Right cardiac atrium (tissue), 5 donors: ENCODE data around the gene SMAD6. TPM values are rescaled to one million over a fixed set of nuclear protein-coding genes. Genes with fewer than 3 reads are reported as not detected.

ENCODE experiments used
- ATAC-seq, 2 donors: fragments of 200-7000 bp; cut with Tn5 transposase; one replicate each; pipeline versions ENCODE4 v1.8.0 to v1.9.1; 2020; ENCODE audit warnings: moderate library complexity in 2 of 2, mild to moderate bottlenecking in 1 of 2
- DNase-seq, 3 donors: peaks; one replicate each; pipeline ENCODE4 v3.0.0-alpha.2; 2020
- H3K27ac ChIP-seq: one replicate; pipeline ENCODE4 v1.5.1; 2013; ENCODE audit warnings: mild to moderate bottlenecking, low read length, control low read depth, moderate library complexity
- H3K27me3 ChIP-seq: one replicate; pipeline ENCODE4 v1.6.1; 2013; ENCODE audit not compliant: control insufficient read depth, insufficient read depth
- H3K4me1 ChIP-seq: one replicate; pipeline ENCODE4 v1.6.1; 2013; ENCODE audit warnings: low read length; ENCODE audit not compliant: control insufficient read depth, insufficient read depth
- H3K4me3 ChIP-seq: one replicate; pipeline ENCODE4 v1.5.1; 2013; ENCODE audit warnings: low read length, control low read depth
- H3K9me3 ChIP-seq: one replicate; pipeline ENCODE4 v1.6.1; 2013; ENCODE audit warnings: low read length; ENCODE audit not compliant: control insufficient read depth
- WGBS: extraction: QIAGEN DNeasy Blood & Tissue Kit; methylation state at CpG from one replicate; pipeline ENCODE4 v1.1.7; 2013; 5-methylcytosine and 5-hydroxymethylcytosine counted together
- intact Hi-C, 4 donors: fragments of 100-400 bp; cut with DNase I; formaldehyde crosslinking; loops; one replicate each; pipeline versions ENCODE4 v1.11.0 to v1.14.0; 2022 to 2023
- polyA plus RNA-seq: library from polyadenylated mRNA; stranded (reverse); fragments of 200-250 nt; gene quantifications from one replicate; pipeline ENCODE4 v1.2.3, GENCODE V29; 2013
- total RNA-seq, 4 donors: library from RNA; stranded (reverse); fragmentation: NEBNext Ultra II Directional; extraction: Animal tissue kit (Norgen Biotek cat#: 25700); gene quantifications; one replicate each; pipeline ENCODE4 v1.2.1, GENCODE V29; 2021
- donor health status: healthy with polysubstance abuse.
- donor health status: DM: no; HTN: yes; CAD: no.
- donor health status: DM: no; HTN: no; CAD: no.
- donor health status: DM: no; HTN: yes; CAD: no; lungs with severe emphysema.
- donor health status: DM: yes; HTN: yes; CAD: no.

The SMAD6 gene
- total and polyA plus RNA-seq, 5 donors, result 31.6 to 68.8 (median 63.0) TPM

DNA sequence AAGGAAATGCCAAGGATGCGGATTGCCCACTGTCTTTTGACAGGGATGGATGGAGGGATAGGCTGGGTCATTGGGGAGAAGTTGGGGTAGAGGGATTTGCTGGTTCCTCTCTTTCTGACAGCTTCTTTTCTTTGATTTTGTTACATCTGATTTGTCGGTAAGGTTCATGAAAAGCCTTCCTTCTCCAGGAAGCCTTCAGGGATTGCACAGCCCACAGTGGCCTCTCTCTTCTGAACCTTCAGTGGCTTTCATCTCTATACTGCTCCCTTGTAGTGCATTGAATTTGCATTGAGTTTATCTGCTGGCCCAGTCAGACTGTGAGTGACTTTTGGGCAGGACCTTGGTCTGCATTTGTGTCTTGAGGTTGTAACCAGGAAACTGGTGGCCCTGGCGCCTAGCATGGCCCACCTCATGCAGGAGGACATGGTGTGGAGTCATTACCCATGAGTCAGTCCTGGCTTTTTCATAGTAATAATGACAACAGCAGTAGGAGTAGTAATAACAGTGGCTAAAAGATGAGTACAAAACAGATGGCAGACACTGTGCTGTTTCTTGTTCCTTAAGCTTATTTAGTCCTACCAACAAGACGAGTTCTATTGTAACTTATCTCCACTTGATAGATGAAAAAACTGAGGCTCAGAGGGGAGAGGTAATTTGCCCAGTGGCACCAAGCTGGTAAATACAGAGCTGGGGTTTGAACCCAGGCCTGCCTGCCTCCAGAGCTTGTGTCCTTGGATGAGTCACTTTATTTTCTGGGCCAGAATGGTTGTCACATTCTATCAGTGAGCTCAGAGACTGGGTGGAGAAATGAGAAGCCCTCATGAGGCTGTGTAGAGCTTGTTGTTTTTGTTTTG is 28.4 kb downstream of the SMAD6 start:
- Histone ChIP-seq H3K27me3 (no peaks in the 10 kb centered on the region), H3K27ac (peak overlapping the region; percentile 53), H3K9me3 (no peaks in the 10 kb centered on the region), H3K4me3 (no peak overlapping the region), H3K4me1 (peaks cover 21% of the 10 kb centered on the region)
- intact Hi-C loops, result no loop called here
- peak in 1 of 3 donors; percentile 24 for DNase-seq
- ATAC-seq, result peak in 1 of 2 donors; percentile 39
- WGBS, result 83% methylated on average over 4 of the region's 4 CpGs

DNA sequence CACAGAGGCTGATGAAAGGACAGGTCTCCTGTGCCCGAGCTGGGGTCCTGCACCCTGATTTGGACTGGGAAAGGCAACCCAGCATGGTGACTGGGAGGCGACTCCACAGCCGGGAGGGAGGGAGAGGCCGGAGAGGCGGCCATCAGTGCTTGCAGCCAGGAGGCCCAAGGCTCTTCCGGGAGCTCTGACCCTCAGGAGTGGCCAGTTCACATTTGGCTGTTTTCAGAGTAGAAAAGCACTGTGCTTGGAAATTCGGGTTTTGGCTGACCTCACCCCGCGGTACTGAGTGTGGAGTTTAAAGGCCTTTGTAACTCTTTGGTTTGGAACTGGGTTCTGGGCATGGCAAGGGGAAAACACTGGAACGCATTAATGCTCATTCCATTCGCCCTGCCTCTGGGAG is 31.9 kb downstream of the SMAD6 start:
- Histone ChIP-seq H3K4me1 (peaks cover 30% of the 10 kb centered on the region), H3K4me3 (no peak overlapping the region), H3K9me3 (no peaks in the 10 kb centered on the region), H3K27ac (peak overlapping the region; percentile 87), H3K27me3 (no peaks in the 10 kb centered on the region)
- intact Hi-C loops, result no loop called here
- DNase-seq (peak; percentile 58 to 82 (median 77)), ATAC-seq (peak; percentile 54 to 65)
- WGBS, result 23% methylated on average over 11 of the region's 11 CpGs

DNA sequence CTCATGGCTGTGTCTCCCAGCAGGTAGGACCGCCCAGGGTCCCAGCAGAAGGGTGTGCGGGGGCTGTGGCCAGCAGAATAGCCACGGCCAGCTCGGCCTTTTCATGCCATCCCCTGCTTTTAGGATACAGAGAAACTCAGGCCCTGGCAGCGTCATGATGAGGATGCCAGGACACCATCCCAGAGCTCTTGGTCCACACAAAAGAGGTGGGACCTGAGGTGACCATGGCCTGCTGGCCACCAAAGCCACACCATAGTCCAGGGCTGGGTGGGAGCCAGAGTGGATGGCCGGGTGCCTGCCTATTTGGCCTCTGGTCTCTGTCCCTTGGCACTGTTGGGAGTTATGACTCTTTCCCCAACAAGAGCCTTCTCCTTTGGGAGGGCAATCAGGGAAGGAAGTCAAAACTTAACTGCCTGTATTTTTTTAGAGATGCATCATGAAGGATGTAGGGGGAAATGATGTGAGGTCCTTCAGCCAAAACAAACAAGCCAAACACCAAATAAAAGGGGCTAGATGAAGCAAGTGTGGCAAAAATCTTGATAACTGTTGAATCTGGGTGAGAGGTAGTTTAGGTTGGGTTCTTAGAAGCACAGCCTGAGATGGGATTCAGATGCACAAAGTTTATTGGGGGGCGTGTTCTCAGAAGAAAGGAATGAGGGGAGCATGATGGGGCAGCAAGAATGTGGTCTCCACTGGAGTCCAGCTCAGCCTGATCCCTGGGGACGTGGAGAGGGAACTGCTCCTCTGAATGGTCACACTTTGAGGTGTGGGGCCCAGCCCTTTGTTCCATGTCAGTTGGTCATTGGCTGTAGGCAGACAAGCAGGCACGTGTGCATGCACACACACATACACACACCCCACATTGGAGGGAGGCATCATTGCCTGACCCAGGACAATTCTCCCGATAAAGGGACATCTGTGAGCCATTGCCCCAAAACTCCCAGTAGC is 33.2 kb downstream of the SMAD6 start:
- no peak overlapping the region for H3K4me3 ChIP-seq
- H3K27ac ChIP-seq, result peak overlapping the region; percentile 65
- H3K27me3 ChIP-seq, result no peaks in the 10 kb centered on the region
- intact Hi-C loops, result no loop called here
- DNase-seq (peak; percentile 47 to 81 (median 79)), ATAC-seq (peak; percentile 29 to 34)
- no peaks in the 10 kb centered on the region for H3K9me3 ChIP-seq
- 57% methylated on average over 10 of the region's 10 CpGs for WGBS
- peaks cover 26% of the 10 kb centered on the region for H3K4me1 ChIP-seq

DNA sequence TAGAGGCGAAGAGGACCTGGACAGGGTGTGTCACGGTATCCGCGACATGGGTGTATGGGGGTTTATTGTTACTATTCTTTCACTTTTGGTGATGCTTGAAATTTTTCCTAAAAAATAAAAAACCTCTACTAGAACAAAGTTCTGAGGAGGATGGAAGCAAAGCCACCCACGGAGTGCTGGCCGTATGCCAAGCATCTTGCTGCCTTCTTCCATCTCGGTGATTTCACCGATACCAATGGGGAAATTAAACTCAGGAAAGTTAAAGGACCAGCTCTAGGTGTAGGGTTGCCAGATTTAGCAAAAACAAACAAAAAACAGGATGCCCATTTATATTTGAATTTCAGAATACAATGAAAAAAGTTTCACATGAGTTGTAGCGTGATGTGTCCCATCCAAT is 33.9 kb downstream of the SMAD6 start:
- Histone ChIP-seq H3K27ac (peak overlapping the region; percentile 65), H3K4me3 (no peak overlapping the region), H3K27me3 (no peaks in the 10 kb centered on the region), H3K9me3 (no peaks in the 10 kb centered on the region), H3K4me1 (peaks cover 31% of the 10 kb centered on the region)
- intact Hi-C loops, result no loop called here
- ATAC-seq, result no peak
- peak in 2 of 3 donors; percentile 64 to 86 for DNase-seq
- WGBS, result 45% methylated on average over 9 of the region's 9 CpGs

DNA sequence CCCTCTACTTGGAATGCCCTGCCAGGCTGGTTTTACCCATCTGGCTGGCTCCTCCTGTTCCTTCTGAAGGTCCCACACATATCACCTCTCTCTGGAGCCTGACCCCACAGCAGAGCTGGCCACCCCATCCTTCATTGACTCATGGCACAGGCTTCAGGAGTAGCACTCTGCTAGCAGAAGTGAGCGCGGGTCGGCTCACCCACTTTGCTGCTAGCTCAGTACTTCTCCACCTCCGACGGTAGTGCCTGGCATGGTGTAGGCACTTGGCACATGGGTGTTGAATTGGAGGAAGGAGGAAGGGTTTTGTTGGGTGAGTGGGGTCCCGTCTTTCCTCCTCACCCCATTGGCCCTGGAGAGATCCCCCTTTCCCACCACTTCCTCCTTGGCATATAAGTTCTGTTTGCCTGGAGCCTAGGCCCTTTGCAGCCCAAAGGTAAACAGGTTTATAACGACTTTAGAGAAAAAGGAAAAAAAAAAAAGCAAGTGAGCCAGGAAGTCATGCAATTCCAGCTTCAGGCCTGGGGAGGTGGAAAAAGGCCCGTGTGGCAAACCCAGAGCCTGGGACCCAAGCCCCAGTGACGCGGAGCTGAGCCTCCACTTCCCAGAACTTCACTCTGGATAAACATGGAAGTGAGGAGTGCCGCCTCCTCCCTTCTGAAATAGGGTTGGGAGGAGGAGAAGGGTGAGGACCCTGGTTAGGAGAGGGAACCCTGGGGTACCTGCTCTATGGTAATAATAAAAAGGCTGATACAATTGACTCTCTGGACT is 35.4 kb downstream of the SMAD6 start:
- peak in 2 of 3 donors; percentile 52 to 55 for DNase-seq
- ATAC-seq, result no peak
- H3K27me3 ChIP-seq, result no peaks in the 10 kb centered on the region
- H3K4me1 ChIP-seq, result peaks cover 34% of the 10 kb centered on the region
- H3K4me3 ChIP-seq, result no peak overlapping the region
- peak overlapping the region; percentile 9 for H3K27ac ChIP-seq
- H3K9me3 ChIP-seq, result no peaks in the 10 kb centered on the region
- WGBS, result 68% methylated on average over 11 of the region's 11 CpGs
- intact Hi-C loops, result no loop called here

DNA sequence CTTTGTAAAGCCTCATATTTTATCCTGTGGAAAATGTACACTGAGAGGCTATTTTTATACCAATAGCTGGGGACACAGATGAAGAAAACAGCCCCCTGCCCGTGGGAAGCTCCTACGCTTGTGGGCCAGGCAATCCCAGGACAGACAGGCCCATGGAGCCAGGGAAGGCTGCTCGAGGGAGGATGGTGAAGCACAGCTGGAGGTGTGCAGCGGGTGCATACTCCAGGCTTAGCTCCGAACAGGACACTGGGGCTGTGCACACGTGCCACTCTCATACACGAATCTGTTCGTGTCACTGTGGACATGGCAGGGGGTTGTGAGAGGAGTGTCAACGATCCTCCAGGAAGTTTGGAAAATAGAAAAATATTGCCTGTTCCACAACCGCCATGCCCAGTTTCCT is 36.1 kb downstream of the SMAD6 start:
- no peak for ATAC-seq
- H3K4me3 ChIP-seq, result no peak overlapping the region
- peaks cover 34% of the 10 kb centered on the region for H3K4me1 ChIP-seq
- H3K27me3 ChIP-seq, result no peaks in the 10 kb centered on the region
- WGBS, result 61% methylated on average over 10 of the region's 10 CpGs
- DNase-seq, result peak; percentile 5 to 35 (median 28)
- H3K27ac ChIP-seq, result no peak overlapping the region
- H3K9me3 ChIP-seq, result no peaks in the 10 kb centered on the region
- intact Hi-C loops, result no loop called here

DNA sequence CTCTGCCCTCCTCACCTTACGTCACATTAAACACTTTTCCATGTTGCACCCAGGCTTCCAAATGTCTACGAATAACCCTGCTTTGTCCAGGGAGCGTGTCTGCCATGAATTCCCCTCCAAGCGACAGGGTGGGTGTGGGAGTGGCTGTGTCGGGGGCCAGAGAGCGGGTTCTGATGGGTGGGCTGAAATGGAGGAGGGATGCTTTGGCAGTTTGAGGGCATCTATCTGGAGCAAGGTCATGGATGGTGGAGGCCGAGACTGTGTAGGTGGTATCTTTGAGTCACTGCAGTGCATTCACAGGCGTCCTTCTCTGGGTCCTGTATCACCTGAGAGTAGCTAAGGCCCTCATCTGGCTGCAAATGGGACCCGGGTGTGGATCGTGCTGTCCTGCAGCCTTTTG is 36.6 kb downstream of the SMAD6 start:
- Histone ChIP-seq H3K9me3 (no peaks in the 10 kb centered on the region), H3K4me1 (peaks cover 34% of the 10 kb centered on the region), H3K4me3 (no peak overlapping the region), H3K27me3 (no peaks in the 10 kb centered on the region), H3K27ac (no peak overlapping the region)
- intact Hi-C loops, result no loop called here
- 77% methylated on average over 10 of the region's 10 CpGs for WGBS
- ATAC-seq, result no peak
- DNase-seq, result peak in 2 of 3 donors; percentile 24 to 27

DNA sequence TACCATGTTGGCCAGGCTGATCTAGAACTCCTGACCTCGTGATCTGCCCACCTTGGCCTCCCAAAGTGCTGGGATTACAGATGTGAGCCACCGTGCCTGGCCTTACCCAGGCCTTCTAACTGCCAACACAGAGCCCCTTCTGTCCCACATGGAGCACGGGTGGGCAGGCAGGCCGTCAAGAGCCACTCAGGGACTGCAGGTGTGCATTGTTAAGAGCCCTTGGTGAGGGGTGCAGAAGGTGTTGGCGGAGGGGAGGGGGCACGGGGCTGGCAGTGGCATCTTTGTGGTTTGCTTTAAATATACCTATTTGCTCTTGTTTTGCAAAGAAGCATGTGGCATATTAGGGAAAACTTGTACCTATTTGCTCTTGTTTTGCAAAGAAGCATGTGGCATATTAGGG is 37.3 kb downstream of the SMAD6 start:
- intact Hi-C loops, result no loop called here

DNA sequence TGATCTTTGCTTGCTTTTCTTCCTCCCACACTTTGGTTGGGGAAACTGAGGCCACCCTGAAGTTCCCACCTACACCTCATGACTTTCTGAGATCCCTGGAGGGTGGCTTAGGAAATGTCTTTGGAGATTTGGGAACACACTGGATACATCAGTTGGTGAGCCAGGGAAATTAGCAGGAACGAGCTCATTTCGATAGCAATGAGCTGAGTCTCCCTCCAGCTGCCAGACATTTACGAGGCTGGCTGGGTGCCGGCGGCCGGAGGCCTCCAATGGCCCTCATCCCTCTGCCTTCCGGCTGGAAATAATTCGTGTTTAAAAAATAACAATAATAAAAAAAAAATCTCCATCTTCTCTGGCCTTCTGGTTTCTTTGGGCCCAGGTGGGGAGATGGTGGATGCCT is 38.8 kb downstream of the SMAD6 start:
- peaks cover 39% of the 10 kb centered on the region for H3K4me1 ChIP-seq
- H3K4me3 ChIP-seq, result no peak overlapping the region
- peak; percentile 76 to 92 (median 91) for DNase-seq
- H3K9me3 ChIP-seq, result no peaks in the 10 kb centered on the region
- ATAC-seq, result peak; percentile 20 to 30
- intact Hi-C loops, result no loop called here
- H3K27me3 ChIP-seq, result no peaks in the 10 kb centered on the region
- peak overlapping the region; percentile 25 for H3K27ac ChIP-seq
- WGBS, result 29% methylated on average over 8 of the region's 8 CpGs

More for the DNA sequence above, 37.3 kb downstream of the SMAD6 start:
- Histone ChIP-seq H3K27ac (no peak overlapping the region), H3K4me1 (peaks cover 33% of the 10 kb centered on the region), H3K27me3 (no peaks in the 10 kb centered on the region), H3K4me3 (no peak overlapping the region), H3K9me3 (no peaks in the 10 kb centered on the region)
- ATAC-seq (no peak), DNase-seq (peak in 2 of 3 donors; percentile 13 to 40)
- 67% methylated on average over 6 of the region's 6 CpGs for WGBS

DNA sequence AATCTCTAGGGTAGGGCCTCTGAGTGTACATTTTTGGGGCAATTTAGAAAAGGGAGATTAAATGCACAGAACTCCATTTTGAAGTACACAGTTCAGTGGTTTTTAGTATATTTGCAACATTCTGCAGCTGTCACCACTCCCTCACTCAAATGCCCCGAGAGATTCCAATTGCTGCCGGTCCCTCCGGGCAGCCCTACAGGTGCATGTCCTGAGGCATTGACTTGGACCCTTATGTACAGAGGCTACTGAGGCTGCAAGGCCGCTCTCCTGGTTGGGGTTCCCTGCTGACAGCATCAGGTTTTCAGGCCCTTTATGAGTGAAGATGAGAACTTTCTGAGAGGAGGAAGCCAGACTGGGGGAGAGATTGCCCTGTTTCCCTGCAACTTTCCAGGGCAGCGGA is 39.6 kb downstream of the SMAD6 start:
- Histone ChIP-seq H3K9me3 (no peaks in the 10 kb centered on the region), H3K27me3 (no peaks in the 10 kb centered on the region), H3K27ac (no peak overlapping the region), H3K4me3 (no peak overlapping the region), H3K4me1 (peaks cover 47% of the 10 kb centered on the region)
- ATAC-seq (no peak), DNase-seq (peak in 2 of 3 donors; percentile 4 to 46)
- WGBS, result 71% methylated on average over 5 of the region's 5 CpGs
- intact Hi-C loops, result no loop called here
